ENCODE results near the gene CCDC88A.
A peak's percentile ranks its signal among the peaks of the same experiment; 100 is the strongest.

The CCDC88A gene

GRCh38 chr2:55437515-55438390 is 18.1 kb upstream of the CCDC88A start:
- no peak overlapping the region for H3K4me3 ChIP-seq (ENCODE audit: low read depth, low read length)
- DNase-seq (ENCODE audit: low read depth): no peak
- no peak for TF ChIP-seq CTCF (IDR thresholded peaks at IDR 0.05; ENCODE audit: insufficient read depth, low read depth, low read length, missing control alignments)

GRCh38 chr2:55431982-55432627 is 12.4 kb upstream of the CCDC88A start:
- DNase-seq (ENCODE audit: low read depth): peak; percentile 60
- no peak overlapping the region for H3K4me3 ChIP-seq (ENCODE audit: low read depth, low read length)
- peak; percentile 54 for TF ChIP-seq CTCF (IDR thresholded peaks at IDR 0.05; ENCODE audit: insufficient read depth, low read depth, low read length, missing control alignments)

- no peak overlapping the region for H3K4me3 ChIP-seq (ENCODE audit: low read depth, low read length)
- TF ChIP-seq CTCF (IDR thresholded peaks at IDR 0.05; ENCODE audit: insufficient read depth, low read depth, low read length, missing control alignments): no peak
- no peak for DNase-seq (ENCODE audit: low read depth)
These were observed 10.7 kb upstream of the CCDC88A start for GRCh38 chr2:55430211-55430975.

GRCh38 chr2:55428258-55428657 is 8.6 kb upstream of the CCDC88A start:
- H3K4me3 ChIP-seq (ENCODE audit: low read depth, low read length): no peak overlapping the region
- no peak for DNase-seq (ENCODE audit: low read depth)
- TF ChIP-seq CTCF (IDR thresholded peaks at IDR 0.05; ENCODE audit: insufficient read depth, low read depth, low read length, missing control alignments): no peak

GRCh38 chr2:55425431-55425831 is 5.8 kb upstream of the CCDC88A start:
- no peak for TF ChIP-seq CTCF (IDR thresholded peaks at IDR 0.05; ENCODE audit: insufficient read depth, low read depth, low read length, missing control alignments)

GRCh38 chr2:55422876-55423665 is 3.4 kb upstream of the CCDC88A start:
- H3K4me3 ChIP-seq (ENCODE audit: low read depth, low read length): no peak overlapping the region
- DNase-seq (ENCODE audit: low read depth): no peak
- no peak for TF ChIP-seq CTCF (IDR thresholded peaks at IDR 0.05; ENCODE audit: insufficient read depth, low read depth, low read length, missing control alignments)

More at GRCh38 chr2:55425431-55425831, 5.8 kb upstream of the CCDC88A start:
- no peak for DNase-seq (ENCODE audit: low read depth)
- H3K4me3 ChIP-seq (ENCODE audit: low read depth, low read length): no peak overlapping the region

Measured in GM12865 (cell line).